NCI-H2107 (cell line): ENCODE measurements around the gene DNMT1.

Experiments used
- DNase-seq: peaks from one replicate; lab custom pipeline; 2025; lab: John Stamatoyannopoulos, UW

DNMT1 gene

GRCh38 chr19:10092648-10093294 is 102.0 kb downstream of the DNMT1 start:
- no peak for DNase-seq

DNA sequence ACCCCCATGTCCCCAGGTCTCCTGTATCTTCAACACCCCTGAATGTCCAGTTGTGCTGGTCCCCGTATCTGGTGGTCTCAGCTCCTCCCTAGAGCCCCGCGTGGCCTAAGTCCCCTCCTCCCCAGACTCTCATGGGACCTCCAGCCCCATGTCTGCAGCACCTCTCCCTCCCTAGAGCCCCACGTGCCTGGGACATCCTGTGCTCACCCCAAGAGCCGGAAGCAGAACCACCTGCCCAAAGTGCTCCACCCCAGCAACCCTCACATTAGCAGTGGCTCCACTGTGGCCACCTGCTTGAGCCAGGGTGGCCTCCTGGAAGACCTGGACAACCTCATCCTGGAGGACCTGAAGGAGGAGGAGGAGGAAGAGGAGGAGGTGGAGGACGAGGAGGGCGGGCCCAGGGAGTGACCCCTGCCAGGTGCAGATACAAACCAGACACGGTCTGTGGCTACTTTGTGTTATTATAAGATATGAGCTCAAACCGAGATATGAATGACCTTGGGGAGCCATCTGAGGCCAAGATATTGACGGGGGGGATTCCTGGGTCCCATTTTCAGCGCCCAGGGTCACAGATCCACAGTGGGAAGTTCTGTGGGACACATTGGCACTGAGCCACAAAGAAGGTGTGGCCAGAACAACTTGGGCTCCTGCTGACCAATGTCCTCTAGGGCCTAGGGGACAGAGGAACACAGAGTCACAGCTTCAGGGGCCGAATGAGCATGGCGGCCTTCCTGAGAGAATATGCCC is 102.7 kb downstream of the DNMT1 start:
- DNase-seq, result no peak

- no peak for DNase-seq
Measured at GRCh38 chr19:10091370-10091687, 103.4 kb downstream of the DNMT1 start.

DNA sequence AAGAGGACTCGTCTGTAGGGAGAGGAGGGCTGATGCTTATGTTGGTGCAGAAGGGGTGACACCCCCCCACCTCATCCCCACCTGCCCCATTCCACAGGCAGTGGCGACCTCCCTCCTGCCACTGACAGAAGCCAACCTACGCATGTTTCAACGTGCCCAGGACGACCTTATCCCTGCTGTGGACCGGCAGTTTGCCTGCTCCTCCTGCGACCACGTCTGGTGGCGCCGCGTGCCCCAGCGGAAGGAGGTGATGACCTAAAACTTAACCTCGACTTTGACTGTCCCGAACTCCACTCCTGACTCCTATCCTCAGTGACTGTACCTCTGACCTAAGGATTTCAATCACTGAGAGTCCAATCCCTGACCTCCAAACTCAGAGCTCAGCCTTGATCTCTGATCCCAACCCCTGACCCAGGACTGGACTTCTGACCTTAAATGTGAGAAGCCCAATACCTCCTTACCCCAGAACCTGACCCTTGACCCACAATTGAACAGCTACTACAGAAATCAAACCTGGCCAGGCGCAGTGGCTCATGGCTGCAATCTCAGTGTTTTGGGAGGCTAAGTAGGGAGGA is 104.9 kb downstream of the DNMT1 start:
- DNase-seq, result no peak

DNA sequence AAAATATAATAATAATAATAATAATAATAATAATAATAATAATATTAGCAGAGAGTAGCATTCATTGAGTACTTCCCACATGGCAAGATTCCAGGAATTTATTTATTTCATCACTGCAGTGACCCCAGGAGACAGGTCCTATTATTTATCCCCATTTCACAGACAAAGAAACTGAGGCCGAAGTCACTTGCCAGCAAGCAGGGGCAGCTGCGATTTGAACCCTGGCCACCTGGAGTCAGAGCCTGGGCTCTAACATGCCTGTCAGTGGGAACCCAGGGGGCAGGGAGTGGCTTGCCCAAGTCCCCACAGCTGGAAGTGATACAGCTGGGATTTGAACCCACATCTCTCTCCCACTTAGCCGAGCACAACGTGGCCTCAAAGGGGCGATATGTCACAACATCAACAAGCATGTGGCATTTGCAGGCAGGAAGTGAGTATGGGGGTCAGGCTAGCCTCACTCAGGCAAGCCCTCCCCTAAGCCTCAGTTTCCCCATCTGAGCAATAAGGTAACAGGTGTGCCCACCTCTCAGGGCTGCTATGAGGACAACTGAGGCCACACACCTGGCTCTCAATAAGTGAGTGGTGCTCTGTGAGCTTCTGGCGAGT is 105.7 kb downstream of the DNMT1 start:
- no peak for DNase-seq

DNA sequence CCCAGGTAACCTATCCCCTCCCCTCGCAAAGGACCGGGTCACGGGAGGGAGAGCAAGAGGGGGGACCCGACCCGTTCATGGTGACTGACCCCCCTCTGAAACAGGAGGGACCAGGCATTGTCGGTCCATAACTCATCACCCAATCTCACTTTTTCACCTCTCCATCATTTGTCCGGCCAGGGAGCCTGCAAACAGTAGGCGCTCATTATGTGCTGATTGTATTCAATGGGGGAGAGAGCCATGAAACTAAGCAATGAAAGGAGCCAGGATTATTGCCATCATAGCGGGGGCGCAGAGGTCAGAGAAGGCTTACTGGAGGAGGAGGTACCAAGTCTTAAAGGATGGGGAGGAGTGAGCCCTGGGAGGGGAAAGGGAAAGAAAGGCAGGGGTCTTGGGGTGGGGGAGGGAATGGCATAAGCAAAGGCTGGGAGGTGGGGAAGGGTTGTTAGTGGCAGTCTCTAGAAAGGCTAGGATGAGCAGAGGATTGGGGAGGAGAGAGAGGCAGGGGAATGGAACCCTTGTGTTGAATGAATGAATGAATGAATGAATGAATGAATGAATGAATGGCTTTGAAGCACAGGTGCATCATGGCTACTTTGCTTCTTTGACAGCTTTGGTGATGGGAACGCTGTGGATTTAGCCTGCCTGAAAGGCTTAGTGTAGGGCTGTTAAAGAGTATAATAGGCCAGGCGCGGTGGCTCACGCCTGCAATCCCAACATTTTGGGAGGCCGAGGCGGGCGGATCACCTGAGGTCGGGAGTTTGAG is 107.3 kb downstream of the DNMT1 start:
- no peak for DNase-seq

DNA sequence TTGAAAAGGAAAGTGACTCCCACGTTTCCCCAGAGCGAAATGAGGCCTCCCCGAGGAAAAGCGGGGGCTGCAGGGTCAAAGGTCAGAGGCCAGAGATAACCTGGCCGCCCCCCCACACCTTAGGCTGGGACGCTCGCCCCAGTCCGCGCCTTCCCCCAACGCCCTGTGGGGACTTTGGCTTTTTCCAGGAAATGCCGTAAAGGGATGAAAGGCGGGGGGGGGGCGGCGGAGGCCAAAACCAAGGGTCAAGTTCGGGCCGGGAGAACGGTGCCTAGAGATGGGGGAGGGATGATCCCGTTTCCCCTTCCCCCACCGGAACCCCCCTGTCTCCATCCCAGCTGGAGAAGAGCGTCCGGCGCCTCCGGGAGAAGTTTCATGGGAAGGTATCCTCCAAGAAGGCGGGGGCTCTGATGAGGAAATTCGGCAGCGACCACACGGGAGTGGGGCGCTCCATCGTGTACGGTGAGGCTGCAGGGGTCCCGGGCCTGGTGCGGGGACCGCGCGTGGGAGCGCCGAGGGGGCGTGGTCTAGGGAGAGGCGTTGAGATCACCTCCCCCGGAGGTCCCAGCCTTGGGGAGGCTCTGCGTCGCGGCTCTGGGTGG is 108.1 kb downstream of the DNMT1 start:
- no peak for DNase-seq

DNA sequence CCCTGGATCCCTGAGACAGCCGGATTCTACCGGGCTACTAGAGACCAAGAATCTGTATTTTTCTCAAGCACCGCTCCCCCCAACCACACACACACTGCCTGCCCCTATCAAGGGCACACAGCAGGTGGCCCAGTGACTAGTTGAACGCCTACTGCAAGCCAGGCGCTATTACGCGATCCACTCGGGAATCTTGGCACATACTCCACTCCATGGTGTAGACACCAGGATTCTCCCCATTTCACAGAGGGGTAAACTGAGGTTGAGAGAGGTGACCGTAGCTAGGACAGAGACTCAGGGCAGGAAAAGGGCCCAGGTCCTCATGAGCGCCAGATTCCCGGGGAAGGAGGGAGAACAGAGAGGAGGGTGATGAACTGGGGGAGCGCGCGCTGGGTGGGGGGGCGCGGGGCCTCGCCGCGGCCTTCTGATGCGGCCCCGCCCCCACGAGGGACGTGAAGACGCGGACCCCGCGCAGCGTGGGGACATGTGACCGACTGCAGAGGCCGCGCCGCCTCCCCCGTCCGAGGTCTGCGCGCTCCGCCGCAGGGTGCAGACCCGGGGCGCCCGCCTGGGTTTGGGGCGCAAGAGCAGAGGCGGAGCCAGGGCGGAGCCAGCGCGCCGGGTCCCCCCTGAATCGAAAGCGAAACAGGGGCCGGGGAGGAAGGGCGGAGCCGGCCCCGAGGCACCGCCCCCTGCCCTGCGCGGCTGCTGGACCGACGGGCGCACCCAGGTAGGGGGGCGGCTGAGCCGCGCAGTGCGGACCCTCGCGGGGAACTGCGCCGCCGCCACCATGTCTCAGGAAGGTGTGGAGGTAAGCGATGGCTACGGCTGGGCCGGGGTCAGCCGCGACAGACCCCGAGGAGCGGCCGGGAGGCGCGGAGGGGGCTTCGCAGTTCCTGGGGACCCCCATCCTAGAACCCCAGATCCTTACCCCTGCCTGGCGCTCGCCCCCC is 108.8 kb downstream of the DNMT1 start, which contains the start of gene SHFL:
SHFL (plus strand) TSS at position 677 of the 950 bp plus-strand sequence; CDS start at position 788, 111 bp downstream.
- DNase-seq, result peak; percentile 17

DNA sequence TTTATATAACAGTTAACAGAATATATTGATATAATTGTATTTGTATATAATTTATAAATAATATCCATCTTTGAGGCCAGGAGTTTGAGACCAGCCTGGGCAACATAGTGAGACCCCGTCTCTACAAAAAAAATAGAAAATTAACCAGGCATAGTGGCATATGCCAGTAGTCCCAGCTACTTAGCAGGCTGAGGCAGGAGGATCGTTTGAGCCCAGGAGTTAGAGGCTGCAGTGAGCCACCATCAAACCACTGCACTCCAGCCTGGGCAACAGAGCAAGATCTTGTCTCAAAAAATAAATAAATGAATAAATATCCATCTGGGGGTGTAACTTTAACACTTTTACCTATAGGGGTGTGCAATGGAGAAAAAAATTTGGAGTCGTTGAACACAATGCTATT is 110.0 kb downstream of the DNMT1 start:
- no peak for DNase-seq

- no peak for DNase-seq
Measured at GRCh38 chr19:10083911-10084310, 110.8 kb downstream of the DNMT1 start.
